Activated T-cell treated with anti-CD3 and anti-CD28 coated beads for 4 hours (primary cell): ENCODE measurements around the gene ERG.

ENCODE experiments used
- DNase-seq: peaks from one replicate; pipeline ENCODE4 v3.0.0-alpha.2; 2020

Gene ERG

DNA sequence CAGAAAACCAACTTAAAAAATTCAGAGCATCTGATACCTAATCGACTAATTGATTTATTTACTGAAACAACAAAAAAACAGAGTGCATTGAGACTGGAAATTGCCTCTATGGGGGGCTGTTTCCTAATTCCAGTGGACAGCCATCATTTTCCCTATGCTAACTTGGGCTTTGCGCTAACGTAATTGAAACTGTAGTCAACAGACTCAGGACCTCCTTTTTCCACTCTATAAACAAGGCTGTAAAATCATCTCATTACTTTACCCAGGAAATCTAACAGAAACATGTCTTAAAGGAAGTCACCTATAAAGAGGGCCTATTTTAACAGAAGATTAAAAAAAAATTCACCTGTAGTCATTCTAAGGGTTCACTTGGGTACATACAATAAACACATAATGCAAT, 2.1 kb downstream of the ERG start:
- no peak for DNase-seq

DNA sequence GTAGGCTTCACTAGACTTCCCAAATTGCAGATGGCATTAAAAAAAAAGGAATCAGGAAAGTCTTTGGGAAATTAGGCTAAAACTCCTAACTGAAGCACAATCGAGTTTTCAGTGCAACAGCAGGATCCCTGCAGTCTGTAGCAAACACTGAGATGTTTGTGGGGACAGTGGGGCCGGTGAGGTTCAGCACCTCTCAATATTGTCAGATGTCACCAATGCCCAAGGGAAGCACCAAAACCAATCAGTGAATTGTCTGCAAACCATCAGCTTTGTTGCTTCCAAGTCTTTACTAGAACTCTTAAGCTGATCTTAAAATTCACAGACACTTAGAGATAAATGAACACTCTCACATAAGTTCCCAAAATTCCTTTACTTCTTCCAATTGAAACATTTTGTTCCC, 2.6 kb downstream of the ERG start:
- no peak for DNase-seq

DNA sequence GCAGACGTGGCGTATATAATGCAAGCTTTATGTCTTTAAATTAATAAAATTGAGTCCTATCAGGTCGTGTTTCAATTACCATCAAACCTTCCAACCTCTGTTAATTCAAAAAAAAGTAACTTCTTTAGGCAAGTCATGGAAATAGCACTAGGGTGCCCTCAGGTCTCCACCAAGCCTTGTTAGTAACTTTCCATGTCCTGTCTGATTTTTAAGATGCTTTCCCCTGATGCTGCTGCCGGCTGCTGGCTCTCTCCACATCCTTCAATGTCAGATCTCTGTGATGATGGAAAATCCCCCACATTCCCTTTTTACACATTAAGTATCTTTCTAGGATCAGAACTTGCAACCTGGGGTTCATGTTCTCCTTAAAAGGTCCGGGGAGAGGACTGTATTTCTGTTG, 3.0 kb downstream of the ERG start:
- DNase-seq, result no peak

DNA sequence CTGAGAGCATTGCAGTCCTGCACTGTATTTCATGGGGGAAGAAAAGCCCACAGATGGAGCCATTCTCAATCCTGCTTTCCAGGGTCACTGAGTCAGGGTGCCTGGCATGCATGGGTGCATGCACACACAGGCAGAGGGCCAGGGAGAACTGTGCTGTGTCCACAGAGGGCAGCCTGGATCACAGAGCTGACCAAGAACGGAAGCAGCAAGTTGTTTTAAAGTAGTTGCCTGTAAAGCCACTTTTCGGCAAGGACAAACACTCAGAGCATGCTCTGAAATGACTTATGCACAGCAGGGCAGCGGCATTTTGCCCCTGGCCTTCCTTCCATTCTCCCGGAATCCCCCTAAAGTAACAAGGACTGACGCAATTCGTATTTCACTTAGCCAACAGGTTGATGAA, 3.6 kb downstream of the ERG start:
- no peak for DNase-seq

DNA sequence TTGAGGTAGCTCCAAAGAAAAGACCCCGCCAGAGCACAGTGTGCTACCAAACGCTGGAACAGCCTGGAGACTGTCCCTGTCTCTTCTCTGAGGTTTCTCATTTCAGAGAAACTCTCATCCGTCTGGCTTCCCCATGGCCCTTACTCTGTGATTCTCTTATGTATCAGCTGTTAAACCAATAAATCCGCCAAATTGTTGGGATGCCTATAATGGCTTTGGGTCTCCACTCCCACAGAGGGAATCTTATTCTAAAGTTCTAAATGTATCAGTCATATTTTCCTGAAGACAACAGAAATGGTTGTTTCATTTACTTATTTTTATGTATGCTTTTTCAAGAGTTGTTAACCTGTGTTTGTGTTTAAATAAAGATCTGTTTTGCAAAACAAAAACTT, 4.0 kb downstream of the ERG start:
- no peak for DNase-seq

DNA sequence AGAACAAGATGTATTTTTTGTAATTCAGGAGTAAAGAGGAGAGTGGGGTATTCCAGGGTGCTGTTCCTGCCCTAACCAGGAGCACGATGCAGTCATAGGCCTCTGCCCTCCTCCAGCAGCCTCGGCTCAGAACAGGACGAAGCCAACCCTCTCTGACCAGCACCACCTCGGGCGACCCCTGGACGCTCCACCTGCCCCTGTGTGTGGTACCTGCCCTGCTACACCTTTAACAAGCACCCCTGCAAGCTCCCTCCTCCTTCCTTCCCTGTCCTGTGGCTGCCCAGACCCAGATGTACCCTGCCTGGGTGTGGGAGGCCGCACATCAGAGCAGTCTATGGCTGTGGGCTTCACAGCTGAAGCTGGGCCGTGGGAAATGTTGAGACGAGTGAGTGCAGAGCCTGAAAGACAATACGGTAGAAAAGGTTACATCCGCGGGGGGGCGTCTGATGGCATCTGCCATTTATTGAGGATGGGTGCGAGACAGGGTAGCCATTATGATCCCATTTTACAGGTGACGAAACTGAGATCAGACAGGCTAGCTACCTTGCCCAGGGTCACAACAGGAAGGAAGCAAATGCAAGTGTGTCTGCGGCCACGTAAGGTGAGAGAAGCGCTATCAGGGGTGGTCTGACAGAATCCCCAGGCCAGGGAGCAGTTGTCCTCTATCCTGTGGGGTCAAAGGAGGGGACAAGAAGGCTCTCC, 4.6 kb downstream of the ERG start:
- DNase-seq, result no peak

DNA sequence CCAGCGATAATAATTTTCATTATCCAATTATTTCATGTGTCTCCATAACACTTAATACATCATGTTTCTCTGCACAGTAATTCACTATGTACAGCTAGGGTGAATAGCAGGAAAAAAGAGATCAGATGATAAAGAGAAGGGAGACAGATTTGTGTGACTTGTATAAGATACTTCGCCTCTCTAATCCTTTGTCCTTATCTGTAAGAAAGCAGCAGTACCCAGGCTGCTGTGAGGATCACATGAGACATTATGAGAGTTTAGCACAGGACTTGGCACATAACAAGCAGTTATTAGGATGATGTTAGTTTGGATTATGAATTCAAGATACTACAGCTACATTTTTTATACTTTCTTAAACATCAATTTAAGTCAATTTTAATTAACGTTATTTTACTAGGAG, 6.3 kb downstream of the ERG start:
- no peak for DNase-seq

DNA sequence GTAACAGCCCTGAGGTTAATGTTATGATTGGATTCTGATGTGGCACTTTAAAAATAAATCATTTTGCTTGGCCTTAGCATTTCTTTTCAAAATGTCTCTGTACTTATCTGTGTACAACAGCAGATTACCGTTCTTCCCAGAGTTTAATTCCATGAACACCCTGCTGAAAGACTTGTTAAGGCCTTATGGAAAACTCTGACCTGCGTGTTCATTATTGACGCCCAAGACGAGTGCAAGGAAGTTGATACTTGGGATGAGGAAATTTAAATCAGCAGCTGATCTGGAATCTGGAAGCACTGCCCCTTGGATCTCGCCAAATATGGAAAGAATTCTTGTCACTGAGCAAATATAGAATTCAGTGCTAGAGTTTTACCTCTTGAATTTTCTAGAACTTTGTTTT, 6.7 kb downstream of the ERG start:
- no peak for DNase-seq

DNA sequence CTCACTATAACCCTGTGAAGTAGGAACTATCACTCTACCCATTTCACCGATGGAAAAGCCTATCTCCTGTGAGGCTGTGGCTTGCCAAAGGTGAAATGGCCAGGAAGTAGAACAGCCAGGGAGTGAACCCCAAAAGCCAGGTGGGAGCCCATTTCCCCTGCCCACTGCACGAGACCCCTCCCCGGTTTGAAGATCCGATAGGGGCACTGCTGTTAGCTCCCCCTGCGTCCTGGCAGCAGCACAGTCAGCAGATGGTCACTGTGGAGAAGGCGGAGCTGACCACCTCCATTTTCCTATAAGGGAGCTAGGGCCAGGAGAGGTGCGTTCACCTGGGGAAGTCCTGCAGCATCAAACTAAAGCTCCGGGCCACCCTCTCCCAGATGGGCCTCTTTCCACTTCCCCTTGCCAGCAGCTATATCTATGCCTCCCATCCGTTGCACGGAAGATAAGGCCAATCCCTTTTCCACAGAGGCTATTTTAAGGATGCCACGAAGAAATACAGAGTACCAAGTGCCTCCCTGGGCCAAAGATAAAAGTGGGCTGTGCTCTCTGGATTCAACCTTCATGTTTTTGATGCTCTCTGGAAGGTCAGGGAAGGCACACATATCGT, 7.8 kb downstream of the ERG start:
- DNase-seq, result no peak

DNA sequence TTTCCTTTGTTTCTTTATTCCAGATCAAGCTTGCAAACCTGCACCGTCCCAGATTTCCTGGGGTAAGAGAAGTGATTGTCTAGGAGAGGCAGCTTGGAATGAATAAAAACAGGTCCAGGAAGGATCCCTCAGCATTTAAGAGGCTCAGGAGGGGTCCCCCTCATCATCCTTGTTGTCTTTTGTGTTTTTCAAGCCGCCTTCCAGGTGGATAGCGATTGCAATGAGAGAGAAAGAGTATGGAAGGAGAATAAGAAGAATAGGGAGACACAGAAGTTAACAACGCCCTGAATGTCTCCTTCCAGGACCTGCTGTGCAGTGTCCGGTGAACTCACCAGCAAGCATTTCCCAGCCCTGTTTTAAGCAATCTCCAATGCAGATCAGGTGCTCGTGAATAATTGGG, 8.5 kb downstream of the ERG start:
- no peak for DNase-seq

DNA sequence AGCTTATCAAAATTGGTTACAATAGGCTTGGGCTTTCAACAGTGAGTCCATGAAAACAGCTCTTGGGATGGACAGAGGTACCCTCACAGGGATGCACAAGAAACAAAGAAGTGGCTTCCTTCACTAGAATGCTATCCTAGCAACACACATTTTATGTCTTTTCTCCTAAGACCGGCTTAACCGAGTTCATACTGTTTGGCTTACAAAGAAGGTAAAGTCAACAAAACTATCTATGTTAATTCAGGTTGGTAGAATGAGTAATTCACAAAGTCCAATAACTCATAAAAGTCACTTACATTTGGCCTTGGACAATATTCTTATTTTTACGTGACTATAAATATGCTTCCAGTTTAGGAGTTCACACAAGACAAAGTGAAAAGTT, 9.0 kb downstream of the ERG start:
- DNase-seq, result no peak

DNA sequence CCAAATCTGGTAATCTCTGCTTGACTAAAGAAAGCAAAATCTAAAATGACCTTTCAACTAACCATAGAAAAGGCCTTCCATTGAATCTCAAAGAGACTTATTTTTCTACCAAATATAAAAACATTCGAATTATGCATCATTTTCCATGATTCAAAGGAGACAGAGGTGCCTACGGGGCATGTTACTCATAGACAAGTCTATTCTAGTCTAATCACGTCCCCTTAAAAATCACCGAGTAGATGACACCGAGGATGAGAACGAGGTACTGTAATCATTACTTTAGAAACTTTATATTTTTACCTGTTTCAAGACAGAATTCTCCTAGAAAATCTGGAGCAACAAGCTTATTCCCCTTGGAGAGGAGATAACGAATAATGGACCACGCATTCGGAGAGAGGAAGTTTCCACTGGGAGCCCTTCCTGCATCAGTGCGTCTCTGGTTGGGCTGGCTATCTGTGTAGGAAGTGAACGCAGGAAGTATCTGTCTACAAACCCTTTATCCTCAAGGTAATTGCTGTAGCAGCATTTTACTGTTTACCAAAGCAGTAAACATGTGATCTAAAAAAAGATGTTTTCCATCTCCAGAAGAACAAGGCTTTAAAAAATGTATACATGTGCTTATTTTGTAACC, 9.5 kb downstream of the ERG start:
- no peak for DNase-seq

DNA sequence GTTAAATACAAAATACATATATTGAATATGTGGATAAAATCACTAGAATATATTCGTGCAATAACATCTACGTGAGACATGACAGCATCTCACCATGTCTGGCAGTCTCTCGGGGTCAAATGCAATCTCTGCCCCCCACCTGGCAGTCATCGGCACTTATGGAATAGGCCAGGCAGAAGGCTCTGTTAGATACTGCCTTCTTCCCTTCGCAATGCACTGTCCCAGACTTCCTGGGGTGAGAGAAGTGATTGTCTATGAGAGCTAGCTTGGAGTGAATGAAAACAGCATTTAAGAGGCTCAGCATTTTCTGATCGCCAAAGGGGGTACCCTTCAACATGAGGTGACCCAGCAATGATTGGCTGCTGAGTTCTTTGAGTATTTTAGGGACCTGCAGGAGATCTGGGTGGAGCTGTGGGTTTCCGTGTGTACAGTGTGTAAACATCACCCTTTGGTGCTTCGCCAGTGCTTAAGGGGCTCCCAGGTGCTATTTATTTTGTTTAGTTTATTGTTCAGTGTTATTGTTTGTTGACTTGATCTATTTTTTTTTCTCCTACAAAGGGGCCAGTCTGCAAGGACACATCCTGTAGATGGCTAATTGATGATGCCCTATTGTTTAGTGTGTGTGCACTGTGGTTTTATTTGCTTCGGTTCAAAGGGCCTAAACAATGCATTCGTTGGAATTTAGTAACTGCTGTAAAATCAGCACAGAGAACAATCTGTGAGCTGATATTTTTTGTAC, 10.2 kb downstream of the ERG start:
- DNase-seq, result no peak

DNA sequence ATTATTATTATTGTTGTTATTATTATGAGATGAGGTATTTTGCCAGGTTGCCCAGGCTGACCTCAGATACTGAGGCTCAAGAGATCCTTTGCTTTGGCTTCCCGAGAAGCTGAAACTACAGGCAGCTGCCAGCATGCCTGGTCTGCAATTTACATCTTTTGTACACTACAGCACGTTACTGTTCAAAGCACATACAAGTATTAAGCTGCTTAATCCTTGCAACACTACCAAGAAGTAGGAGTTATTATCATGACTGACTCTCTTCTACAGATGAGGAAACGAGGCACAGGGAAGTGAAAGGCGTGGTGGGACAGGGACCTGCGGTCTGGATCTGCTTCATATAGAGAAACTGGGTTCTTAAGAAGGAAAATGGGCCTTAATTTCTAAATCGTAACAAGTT, 11.6 kb downstream of the ERG start:
- no peak for DNase-seq

DNA sequence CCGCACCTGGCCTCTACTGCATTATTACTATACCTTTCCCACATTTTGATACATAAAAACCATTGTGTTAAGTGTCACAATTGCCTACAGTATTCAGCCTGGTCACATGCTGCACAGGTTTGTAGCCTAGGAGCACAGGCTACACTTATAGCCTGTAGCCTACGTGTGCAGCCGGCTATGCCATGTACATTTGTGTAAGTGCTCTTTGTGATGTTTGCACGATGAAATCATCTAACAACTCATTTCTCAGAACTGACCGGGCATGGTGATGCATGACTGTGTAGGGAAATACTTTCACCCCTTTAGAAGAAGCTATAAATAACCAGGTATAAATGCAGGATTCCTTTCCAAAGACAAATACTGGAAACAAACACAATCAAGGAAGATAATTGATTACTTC, 12.1 kb downstream of the ERG start:
- DNase-seq, result no peak

DNA sequence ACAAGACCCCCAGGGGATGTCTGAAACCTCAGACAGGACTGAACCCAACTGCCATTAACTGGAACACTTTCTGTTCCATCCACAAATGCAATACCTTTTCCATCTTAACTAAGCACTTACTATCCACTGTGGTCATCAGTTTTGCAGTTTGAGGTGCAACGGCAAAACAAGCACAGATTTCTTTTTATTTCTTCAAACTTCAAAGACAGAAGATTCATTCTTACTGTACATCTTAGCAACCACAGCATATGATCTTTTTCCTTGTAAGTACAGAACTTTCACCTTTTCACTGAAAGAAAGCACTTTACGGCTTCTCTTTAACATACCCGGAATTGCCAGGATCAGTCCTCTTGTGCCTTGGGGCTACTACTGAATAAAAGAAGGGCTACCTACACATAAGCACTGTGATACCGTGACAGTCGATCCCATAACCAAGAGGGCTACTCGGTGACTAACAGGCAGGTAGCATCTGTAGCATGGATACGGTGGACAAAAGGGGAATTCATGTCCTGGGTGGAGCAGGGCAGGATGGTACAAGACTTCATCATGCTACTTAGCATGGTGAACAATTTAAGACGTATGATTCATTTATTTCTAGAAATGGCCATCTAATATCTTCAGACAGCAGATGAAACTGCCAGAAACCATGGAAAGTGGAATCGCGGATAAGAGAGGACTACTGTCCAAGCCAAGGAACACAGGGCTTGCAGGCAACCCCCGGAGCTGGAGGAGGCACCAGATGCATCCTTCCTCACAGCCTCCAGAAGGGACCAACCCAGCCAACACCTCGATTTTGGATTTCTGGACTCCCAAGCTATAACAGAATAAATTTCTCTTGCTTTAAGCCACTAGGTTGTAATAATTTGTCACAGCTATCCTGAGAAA, 18.4 kb downstream of the ERG start:
- DNase-seq, result no peak

DNA sequence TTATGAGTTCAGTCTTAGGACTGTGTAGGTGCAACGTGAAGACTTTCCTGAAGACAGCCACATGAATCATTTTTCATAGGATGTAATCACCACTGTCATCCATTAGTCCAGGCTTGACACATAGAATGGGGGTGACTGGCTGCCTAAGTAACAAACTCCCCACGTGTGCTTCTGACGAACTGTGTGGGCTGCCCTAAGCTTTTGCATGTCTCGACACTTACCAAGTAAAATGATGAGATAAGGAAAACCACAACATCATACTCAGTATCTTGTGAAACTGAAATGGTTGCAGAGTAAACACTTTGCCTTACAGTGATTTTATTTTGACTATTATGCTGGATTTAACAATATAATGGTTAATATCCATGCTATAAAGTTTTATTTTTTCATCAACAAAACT, 19.5 kb downstream of the ERG start:
- no peak for DNase-seq

DNA sequence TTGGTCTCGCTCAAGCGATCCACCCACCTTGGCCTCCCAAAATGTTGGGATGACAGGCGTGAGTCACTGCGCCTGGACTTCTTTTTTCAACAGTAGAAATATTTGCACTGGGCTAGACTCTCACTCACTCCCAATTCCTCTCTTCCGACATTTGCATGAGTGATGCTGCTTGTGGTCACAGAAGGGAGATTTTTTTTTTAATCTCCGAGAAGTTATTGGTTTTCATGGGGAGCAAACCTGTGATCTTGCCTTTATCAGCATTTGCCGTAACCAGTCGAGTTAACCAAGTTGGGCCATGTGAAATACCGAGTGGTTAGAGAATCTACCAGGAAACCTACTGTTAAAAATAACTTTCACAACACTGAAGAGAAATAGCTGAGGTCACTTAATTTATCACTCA, 21.1 kb downstream of the ERG start:
- no peak for DNase-seq

DNA sequence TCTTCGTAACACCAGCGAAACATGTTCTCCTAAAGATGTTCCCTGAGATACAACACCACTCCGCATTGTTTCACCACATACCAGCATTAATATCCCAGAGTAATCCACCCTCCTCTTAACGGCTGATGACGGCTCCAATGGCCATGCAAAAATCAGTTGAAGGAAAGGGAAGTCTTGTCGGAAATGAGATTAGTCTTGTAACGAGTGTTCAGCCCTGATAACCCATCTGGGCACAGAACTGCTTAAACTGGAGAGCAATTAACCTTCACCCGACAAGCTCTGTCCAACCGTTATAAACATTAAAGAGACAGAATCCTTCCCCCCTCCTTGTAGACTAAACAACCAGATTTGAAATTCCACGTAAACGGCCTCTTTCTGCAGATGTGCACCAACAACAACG, 21.9 kb downstream of the ERG start:
- no peak for DNase-seq

DNA sequence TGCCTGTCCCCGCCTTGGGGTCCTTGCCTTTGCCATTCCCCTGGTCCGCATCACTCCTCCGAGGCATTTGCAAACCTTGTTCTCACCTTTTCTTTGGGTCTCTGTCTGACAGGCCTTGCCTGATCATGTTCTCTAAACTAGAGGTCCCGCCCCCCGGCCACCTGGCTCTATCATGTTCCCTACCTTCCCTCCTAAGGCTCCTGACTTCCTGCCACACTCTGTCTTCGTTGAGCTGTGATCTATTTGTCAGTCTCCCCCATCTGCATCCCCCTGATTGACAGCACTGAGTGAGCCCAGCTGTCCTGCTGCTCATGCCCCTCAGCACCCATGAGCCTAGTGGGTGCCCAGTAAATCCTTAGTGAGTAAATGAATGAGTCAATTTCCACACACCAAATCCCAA, 22.8 kb downstream of the ERG start:
- DNase-seq, result no peak

DNA sequence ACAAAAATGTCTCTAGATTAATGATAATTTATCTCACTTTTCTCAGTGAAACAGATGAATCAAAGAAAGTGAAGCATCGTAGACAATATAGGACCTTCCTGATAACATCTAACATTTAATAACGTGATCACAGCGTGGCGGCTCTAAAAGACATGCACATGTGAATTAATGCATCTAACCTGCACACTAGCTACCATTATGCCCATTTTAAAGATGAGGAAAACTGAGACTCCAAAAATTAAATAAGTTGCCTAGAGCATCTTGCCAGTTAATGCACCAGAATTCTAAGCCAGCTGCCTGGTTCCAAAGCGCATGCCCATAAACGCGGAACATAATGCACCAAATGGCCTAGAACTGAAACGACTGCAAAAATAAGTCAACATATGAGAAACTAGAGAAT, 23.5 kb downstream of the ERG start:
- no peak for DNase-seq

DNA sequence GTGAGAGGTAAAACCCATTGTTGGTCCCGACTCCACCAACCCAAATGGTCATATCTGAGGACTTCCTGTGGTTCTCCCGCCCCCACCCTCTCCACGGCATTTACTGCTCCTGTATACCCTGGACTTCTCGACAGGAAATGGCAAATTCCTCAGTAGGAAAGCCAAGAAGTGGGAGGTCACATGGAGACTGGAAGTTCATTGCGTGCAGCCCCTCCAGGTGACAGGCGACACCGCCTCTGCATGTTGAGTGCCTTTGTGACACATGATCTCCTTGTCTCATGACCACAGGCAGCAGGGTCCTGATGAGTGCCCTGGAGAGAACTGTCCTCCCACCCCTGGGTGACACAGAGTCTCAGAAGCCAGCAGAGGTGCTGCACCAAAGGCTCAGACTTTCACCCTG, 24.2 kb downstream of the ERG start:
- no peak for DNase-seq
